PC-3 (cell line): Measurements from ENCODE around the gene ZBTB22.

Experiments used
- EZH2 ChIP-seq: fragments of 300-600 bp; sonication (generic); IDR thresholded peaks from one replicate; pipeline ENCODE4 v1.6.1; 2017; ENCODE audit warnings: antibody characterized with exemption, mild to moderate bottlenecking, low read length; ENCODE audit not compliant: unreplicated experiment
- TF ChIP-seq, protein P1 (sequence below): fragments of 300-600 bp; sonication (generic); conservative IDR thresholded peaks from 2 replicates; pipeline ENCODE4 v1.5.1; 2017; ENCODE audit warnings: antibody characterized with exemption, low read depth, mild to moderate bottlenecking, low read length

DNA sequence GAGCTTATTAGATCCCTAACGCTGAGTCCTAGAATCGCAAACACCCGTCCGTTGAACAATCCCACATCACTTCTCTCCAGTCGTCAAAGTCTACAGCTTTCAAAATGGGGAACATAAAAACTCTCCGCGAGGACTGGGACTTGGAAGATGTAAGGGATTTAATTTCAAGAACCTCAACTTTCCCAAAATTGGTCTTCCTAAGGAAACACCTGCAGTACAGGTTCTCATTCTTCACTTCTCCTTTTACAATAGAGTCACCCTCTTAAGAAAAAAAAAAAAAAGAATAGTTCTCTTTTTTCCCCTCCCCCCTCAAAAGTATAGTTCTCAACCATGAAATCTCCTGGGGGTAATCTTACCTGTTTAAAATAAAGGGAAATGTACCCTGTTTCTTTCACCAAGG is 6.6 kb upstream of the ZBTB22 start:
- TF ChIP-seq, protein P1, sequence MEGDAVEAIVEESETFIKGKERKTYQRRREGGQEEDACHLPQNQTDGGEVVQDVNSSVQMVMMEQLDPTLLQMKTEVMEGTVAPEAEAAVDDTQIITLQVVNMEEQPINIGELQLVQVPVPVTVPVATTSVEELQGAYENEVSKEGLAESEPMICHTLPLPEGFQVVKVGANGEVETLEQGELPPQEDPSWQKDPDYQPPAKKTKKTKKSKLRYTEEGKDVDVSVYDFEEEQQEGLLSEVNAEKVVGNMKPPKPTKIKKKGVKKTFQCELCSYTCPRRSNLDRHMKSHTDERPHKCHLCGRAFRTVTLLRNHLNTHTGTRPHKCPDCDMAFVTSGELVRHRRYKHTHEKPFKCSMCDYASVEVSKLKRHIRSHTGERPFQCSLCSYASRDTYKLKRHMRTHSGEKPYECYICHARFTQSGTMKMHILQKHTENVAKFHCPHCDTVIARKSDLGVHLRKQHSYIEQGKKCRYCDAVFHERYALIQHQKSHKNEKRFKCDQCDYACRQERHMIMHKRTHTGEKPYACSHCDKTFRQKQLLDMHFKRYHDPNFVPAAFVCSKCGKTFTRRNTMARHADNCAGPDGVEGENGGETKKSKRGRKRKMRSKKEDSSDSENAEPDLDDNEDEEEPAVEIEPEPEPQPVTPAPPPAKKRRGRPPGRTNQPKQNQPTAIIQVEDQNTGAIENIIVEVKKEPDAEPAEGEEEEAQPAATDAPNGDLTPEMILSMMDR = no peak
- no peak for TF ChIP-seq EZH2
